ENCODE measurements around the gene IL13. TPM values are rescaled to one million over a fixed set of nuclear protein-coding genes. Genes with fewer than 3 reads are reported as not detected.

Gene IL13
- total and polyA plus RNA-seq, 4 experiments from 2014 or later: not detected

DNA sequence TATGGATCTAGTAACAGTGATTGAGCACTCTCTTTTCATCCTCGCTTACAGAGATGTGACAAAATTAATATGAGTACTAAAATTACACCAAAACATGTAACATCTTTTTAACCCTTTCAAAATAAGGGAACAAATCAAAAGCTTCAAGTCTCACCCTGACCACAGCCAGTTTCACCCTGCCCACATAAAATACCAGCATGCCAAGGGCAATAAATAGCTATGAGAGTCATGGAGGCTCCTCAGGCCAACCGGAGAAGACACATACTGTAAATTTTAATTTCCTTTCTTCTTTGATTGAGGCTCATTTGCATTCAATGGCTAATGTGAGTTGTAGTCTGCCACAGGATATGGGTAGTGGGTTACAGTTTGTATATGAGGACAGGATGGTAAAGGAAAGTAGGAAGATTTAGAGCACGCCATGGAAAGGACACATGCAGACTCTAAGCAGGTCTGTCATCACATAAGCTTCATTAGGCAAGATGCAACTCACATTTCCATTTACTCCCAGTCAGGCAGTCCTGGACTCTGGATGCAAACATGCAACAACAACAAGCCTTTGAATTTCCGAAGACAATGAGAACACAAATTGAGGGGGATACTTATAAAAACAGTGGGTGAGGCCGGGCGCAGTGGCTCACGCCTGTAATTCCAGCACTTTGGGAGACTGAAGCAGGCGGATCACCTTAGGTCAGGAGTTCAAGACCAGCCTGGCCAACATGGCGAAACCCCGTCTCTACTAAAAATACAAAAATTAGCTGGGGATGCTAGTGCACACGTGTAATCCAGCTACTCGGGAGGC lies 27.1 kb downstream of the IL13 start:
- no peaks in the 10 kb centered on the region for H3K9me3 ChIP-seq (ENCODE audit: control insufficient read depth in 1 of 2, low read length in 2 of 2)
- H3K9me3 Mint-ChIP-seq: no peaks in the 10 kb centered on the region
- no peak overlapping the region for H3K27ac Mint-ChIP-seq
- no peak overlapping the region for H3K4me3 Mint-ChIP-seq
- CTCF ChIA-PET (ENCODE audit: partially characterized antibody): interaction anchor here (1.2 kb wide), 1 partner anchor 447 kb away, joined by 3 read pairs; no protein-coding TSS in a partner anchor
- no peaks in the 10 kb centered on the region for H3K27me3 Mint-ChIP-seq
- intact Hi-C loops (cut with micrococcal nuclease): no loop called here
- H3K4me1 ChIP-seq (ENCODE audit: insufficient read depth, low read length): peaks cover 21% of the 10 kb centered on the region
- no peak for DNase-seq
- POLR2A ChIA-PET (ENCODE audit: partially characterized antibody): no interaction called here
- H3K27ac ChIP-seq (ENCODE audit: low read depth, low read length): no peak overlapping the region
- peaks cover 0 to 7% of the 10 kb centered on the region in 2 donors for H3K36me3 Mint-ChIP-seq
- no peaks in the 10 kb centered on the region for H3K27me3 ChIP-seq (ENCODE audit: insufficient read depth, low read length)
- H3K36me3 ChIP-seq (ENCODE audit: insufficient read depth, low read length): no peaks in the 10 kb centered on the region
- H3K4me3 ChIP-seq (ENCODE audit: low read length in 2 of 2): no peak overlapping the region
- peaks cover 22 to 29% (median 26%) of the 10 kb centered on the region in 4 donors for H3K4me1 Mint-ChIP-seq

DNA sequence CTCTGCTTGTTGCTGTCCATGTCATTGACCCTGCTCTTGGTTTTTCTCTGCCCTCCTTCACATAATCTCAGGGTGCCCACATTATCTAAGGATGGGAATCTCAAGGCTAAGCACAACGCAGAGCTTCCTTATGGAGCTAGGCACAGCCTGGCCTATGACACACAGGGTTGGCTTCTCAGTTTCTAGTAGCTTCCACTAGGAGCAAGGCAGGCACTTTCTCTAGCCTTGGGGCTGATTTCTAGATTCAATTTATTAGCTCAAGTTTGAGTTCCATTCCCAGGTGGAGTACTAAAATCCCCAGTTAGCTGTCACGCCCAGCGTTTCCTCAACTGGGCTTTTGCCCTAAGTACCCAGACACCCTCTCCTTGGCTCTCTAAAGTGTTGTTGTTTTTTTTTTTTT lies 28.2 kb downstream of the IL13 start:
- Histone ChIP-seq H3K27me3 (ENCODE audit: insufficient read depth, low read length) (no peaks in the 10 kb centered on the region), H3K4me3 (ENCODE audit: low read length in 2 of 2) (no peak overlapping the region), H3K27ac (ENCODE audit: low read depth, low read length) (no peak overlapping the region), H3K4me1 (ENCODE audit: insufficient read depth, low read length) (peaks cover 21% of the 10 kb centered on the region), H3K36me3 (ENCODE audit: insufficient read depth, low read length) (no peaks in the 10 kb centered on the region), H3K9me3 (ENCODE audit: control insufficient read depth in 1 of 2, low read length in 2 of 2) (no peaks in the 10 kb centered on the region)
- no peaks in the 10 kb centered on the region for H3K27me3 Mint-ChIP-seq
- ChIA-PET CTCF (ENCODE audit: partially characterized antibody) (interaction anchor here (1.2 kb wide), 1 partner anchor 448 kb away, joined by 3 read pairs; no protein-coding TSS in a partner anchor), POLR2A (ENCODE audit: partially characterized antibody) (no interaction called here)
- H3K9me3 Mint-ChIP-seq: no peaks in the 10 kb centered on the region
- DNase-seq: no peak
- intact Hi-C loops (cut with micrococcal nuclease): no loop called here
- H3K27ac Mint-ChIP-seq: no peak overlapping the region
- H3K4me3 Mint-ChIP-seq: no peak overlapping the region
- H3K36me3 Mint-ChIP-seq: peaks cover 0 to 2% of the 10 kb centered on the region in 2 donors
- H3K4me1 Mint-ChIP-seq: peaks cover 22 to 29% (median 26%) of the 10 kb centered on the region in 4 donors

DNA sequence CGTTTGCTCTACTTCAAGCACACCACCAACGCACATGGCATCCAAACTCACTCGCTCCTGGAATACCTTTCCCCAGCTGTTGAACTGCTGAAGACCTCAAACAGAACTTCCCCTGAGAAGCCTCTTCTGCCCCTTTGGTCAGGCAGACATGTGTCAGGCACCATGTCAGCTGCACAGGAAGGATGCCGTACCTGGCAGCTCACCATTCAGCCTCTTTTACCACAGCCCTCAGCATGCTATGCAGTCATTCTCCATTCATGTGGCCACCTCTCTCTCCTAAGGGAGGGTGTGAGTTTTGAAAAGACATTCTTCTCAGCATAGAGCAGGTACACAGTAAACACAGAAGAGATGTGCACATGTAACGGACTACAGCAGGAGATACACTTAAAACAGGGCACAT lies 30.0 kb downstream of the IL13 start:
- H3K27ac Mint-ChIP-seq: peak overlapping the region; percentile 47 to 85 (median 80)
- Histone ChIP-seq H3K4me1 (ENCODE audit: insufficient read depth, low read length) (peaks cover 28% of the 10 kb centered on the region), H3K36me3 (ENCODE audit: insufficient read depth, low read length) (no peaks in the 10 kb centered on the region), H3K4me3 (ENCODE audit: low read length in 2 of 2) (no peak overlapping the region), H3K27ac (ENCODE audit: low read depth, low read length) (no peak overlapping the region), H3K27me3 (ENCODE audit: insufficient read depth, low read length) (no peaks in the 10 kb centered on the region), H3K9me3 (ENCODE audit: control insufficient read depth in 1 of 2, low read length in 2 of 2) (no peaks in the 10 kb centered on the region)
- DNase-seq: peak; percentile 51 to 77 (median 62)
- H3K4me3 Mint-ChIP-seq: peak overlapping the region in 6 of 8 donors; percentile 11 to 71 (median 29)
- peaks cover 26 to 36% (median 32%) of the 10 kb centered on the region in 4 donors for H3K4me1 Mint-ChIP-seq
- no peaks in the 10 kb centered on the region for H3K27me3 Mint-ChIP-seq
- intact Hi-C loops (cut with micrococcal nuclease): no loop called here
- H3K36me3 Mint-ChIP-seq: peaks cover 0 to 3% of the 10 kb centered on the region in 2 donors
- no peaks in the 10 kb centered on the region for H3K9me3 Mint-ChIP-seq
- ChIA-PET POLR2A (ENCODE audit: partially characterized antibody) (no interaction called here), CTCF (ENCODE audit: partially characterized antibody) (no interaction called here)

DNA sequence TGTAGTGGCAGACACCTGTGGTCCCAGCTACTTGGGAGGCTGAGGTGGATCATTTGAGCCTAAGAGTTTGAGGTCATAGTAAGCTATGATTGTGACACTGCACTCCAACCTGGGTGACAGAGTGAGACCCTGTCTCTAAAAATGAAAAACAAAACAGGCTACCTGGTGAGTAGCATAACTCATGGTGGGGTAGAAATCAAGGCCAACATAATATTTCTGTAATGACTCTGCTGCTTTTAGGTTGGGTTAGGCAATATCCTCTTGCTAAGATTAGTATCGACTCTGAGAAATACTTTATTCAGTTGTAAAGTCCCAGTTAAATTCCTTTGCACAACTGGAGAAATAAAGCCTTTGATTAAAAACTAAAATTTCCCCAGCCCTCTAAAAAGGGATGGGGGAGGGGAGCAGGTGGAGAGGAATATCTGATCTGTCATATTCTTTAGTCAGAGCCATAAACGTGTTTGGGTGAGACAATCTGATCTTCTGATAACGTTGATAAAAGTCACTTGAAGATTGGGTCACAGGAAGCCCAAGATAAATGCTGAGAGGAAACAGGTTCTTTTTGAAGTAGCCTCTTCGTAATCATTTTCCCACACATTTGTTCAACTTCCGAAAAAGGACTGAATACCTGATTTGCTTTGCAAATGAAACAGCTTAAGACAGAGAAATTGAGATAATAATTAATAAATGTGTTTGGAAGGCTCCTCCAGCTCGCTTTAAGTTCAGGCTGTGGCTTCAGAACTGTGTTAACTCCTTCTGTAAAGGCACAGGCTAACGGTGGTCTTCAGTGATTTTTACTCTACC lies 30.8 kb downstream of the IL13 start:
- H3K27ac ChIP-seq (ENCODE audit: low read depth, low read length): no peak overlapping the region
- POLR2A ChIA-PET (ENCODE audit: partially characterized antibody): no interaction called here
- intact Hi-C loops (cut with micrococcal nuclease): no loop called here
- Mint-ChIP-seq H3K4me1 (peaks cover 26 to 36% (median 32%) of the 10 kb centered on the region in 4 donors), H3K27me3 (no peaks in the 10 kb centered on the region), H3K27ac (peak overlapping the region; percentile 47 to 87 (median 82)), H3K4me3 (peak overlapping the region in 6 of 8 donors; percentile 0 to 65 (median 34)), H3K9me3 (no peaks in the 10 kb centered on the region), H3K36me3 (peaks cover 0 to 3% of the 10 kb centered on the region in 2 donors)
- H3K4me1 ChIP-seq (ENCODE audit: insufficient read depth, low read length): peaks cover 28% of the 10 kb centered on the region
- no peaks in the 10 kb centered on the region for H3K36me3 ChIP-seq (ENCODE audit: insufficient read depth, low read length)
- no peaks in the 10 kb centered on the region for H3K27me3 ChIP-seq (ENCODE audit: insufficient read depth, low read length)
- no peaks in the 10 kb centered on the region for H3K9me3 ChIP-seq (ENCODE audit: control insufficient read depth in 1 of 2, low read length in 2 of 2)
- CTCF ChIA-PET (ENCODE audit: partially characterized antibody): interaction anchor here (0.6 kb wide), 1 partner anchor 111 kb away, joined by 3 read pairs; no protein-coding TSS in a partner anchor
- DNase-seq: peak; percentile 26 to 67 (median 38)
- no peak overlapping the region for H3K4me3 ChIP-seq (ENCODE audit: low read length in 2 of 2)

DNA sequence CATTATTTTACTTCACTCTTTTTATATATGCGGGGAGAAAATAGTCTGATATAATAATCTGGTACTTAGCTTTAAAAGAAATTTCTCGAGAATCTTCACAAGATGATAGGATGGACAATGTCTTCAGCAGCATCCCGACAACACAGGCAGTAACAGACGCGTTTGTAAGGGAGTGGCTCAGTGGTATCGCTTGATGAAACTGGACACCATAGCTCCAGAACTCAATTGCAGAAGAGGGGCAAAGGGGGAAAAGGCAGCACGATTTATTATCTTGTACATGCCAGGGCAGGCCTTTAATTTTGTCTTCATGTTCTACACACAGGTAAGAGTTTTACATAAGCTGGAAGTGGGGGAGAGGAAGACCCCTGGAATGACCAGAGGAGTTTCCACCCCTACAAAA lies 31.5 kb downstream of the IL13 start:
- no peaks in the 10 kb centered on the region for H3K27me3 ChIP-seq (ENCODE audit: insufficient read depth, low read length)
- no peaks in the 10 kb centered on the region for H3K36me3 ChIP-seq (ENCODE audit: insufficient read depth, low read length)
- Mint-ChIP-seq H3K36me3 (peaks cover 0 to 3% of the 10 kb centered on the region in 2 donors), H3K27me3 (no peaks in the 10 kb centered on the region), H3K27ac (peak overlapping the region in 4 of 7 donors; percentile 47 to 78 (median 62)), H3K4me1 (peaks cover 26 to 36% (median 31%) of the 10 kb centered on the region in 4 donors), H3K4me3 (peak overlapping the region in 2 of 8 donors; percentile 4 to 13), H3K9me3 (no peaks in the 10 kb centered on the region)
- intact Hi-C loops (cut with micrococcal nuclease): no loop called here
- ChIA-PET POLR2A (ENCODE audit: partially characterized antibody) (no interaction called here), CTCF (ENCODE audit: partially characterized antibody) (interaction anchor here (0.6 kb wide), 1 partner anchor 112 kb away, joined by 3 read pairs; no protein-coding TSS in a partner anchor)
- no peak overlapping the region for H3K27ac ChIP-seq (ENCODE audit: low read depth, low read length)
- peaks cover 28% of the 10 kb centered on the region for H3K4me1 ChIP-seq (ENCODE audit: insufficient read depth, low read length)
- DNase-seq: no peak
- H3K9me3 ChIP-seq (ENCODE audit: control insufficient read depth in 1 of 2, low read length in 2 of 2): no peaks in the 10 kb centered on the region
- H3K4me3 ChIP-seq (ENCODE audit: low read length in 2 of 2): no peak overlapping the region

DNA sequence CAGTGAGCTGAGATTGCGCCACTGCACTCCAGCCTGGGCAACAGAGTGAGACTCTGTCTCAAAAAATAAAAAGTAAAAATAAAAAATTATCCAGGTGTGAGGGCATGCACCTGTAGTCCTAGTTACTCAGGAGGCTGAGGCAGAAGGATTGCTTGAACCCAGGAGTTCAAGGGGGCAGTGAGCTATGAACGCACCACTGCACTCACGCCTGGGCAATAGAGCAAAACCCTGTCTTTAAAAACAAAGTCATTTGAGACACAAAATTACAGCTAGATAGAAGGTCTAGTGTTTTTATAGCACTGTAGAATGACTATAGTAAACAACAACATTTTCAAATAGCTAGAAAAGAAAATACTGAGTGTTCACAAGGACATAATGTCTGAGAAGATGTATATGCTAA lies 32.2 kb downstream of the IL13 start:
- peaks cover 23 to 31% (median 27%) of the 10 kb centered on the region in 4 donors for H3K4me1 Mint-ChIP-seq
- H3K27me3 Mint-ChIP-seq: no peaks in the 10 kb centered on the region
- no peaks in the 10 kb centered on the region for H3K36me3 ChIP-seq (ENCODE audit: insufficient read depth, low read length)
- POLR2A ChIA-PET (ENCODE audit: partially characterized antibody): no interaction called here
- CTCF ChIA-PET (ENCODE audit: partially characterized antibody): interaction anchor here (1.3 kb wide), 1 partner anchor 13 kb away, joined by 3 read pairs; no protein-coding TSS in a partner anchor
- peaks cover 0 to 6% of the 10 kb centered on the region in 2 donors for H3K36me3 Mint-ChIP-seq
- H3K27ac Mint-ChIP-seq: peak overlapping the region in 1 of 7 donors; percentile 78
- H3K27ac ChIP-seq (ENCODE audit: low read depth, low read length): no peak overlapping the region
- no peak overlapping the region for H3K4me3 ChIP-seq (ENCODE audit: low read length in 2 of 2)
- no peaks in the 10 kb centered on the region for H3K27me3 ChIP-seq (ENCODE audit: insufficient read depth, low read length)
- no peaks in the 10 kb centered on the region for H3K9me3 ChIP-seq (ENCODE audit: control insufficient read depth in 1 of 2, low read length in 2 of 2)
- intact Hi-C loops (cut with micrococcal nuclease): no loop called here
- H3K4me1 ChIP-seq (ENCODE audit: insufficient read depth, low read length): peaks cover 28% of the 10 kb centered on the region
- no peak overlapping the region for H3K4me3 Mint-ChIP-seq
- no peak for DNase-seq
- no peaks in the 10 kb centered on the region for H3K9me3 Mint-ChIP-seq

Data from CD4-positive, alpha-beta memory T cell (primary cell).